Activated T-helper 2 cell treated with anti-CD3 and anti-CD28 coated beads, Interferon-gamma antibody, Interleukin-2, Interleukin-4, amounts not matched to agents 10 μg/mL and 5 μg/mL and 100 μg/mL, durations not matched to agents 14 hours and 24 hours and 36 hours (primary cell): ENCODE data around the gene ALK. TPM values are rescaled to one million over a fixed set of nuclear protein-coding genes. Genes with fewer than 3 reads are reported as not detected.

Experiments
- DNase-seq: peaks from one replicate; pipeline ENCODE4 v3.0.0; 2021; ENCODE audit warnings: low spot score
- H3K27ac Mint-ChIP-seq: one replicate; pipeline ENCODE4 v1.8.0; 2021; ENCODE audit warnings: mixed read lengths
- H3K27me3 Mint-ChIP-seq: one replicate; pipeline ENCODE4 v1.8.0; 2021; ENCODE audit warnings: low read depth, mixed read lengths
- H3K36me3 Mint-ChIP-seq: one replicate; pipeline ENCODE4 v1.8.0; 2021; ENCODE audit warnings: low read depth, mixed read lengths
- H3K4me1 Mint-ChIP-seq: one replicate; pipeline ENCODE4 v1.8.0; 2021; ENCODE audit warnings: low read depth, mixed read lengths
- H3K4me3 Mint-ChIP-seq: one replicate; pipeline ENCODE4 v1.8.0; 2021; ENCODE audit warnings: low read depth, mild to moderate bottlenecking, moderate library complexity, mixed read lengths
- H3K9me3 Mint-ChIP-seq: one replicate; pipeline ENCODE4 v1.8.0; 2021; ENCODE audit warnings: mixed read lengths
- intact Hi-C: fragments of 100-400 bp; cut with micrococcal nuclease; formaldehyde crosslinking; loops from one replicate; pipeline ENCODE4 v1.15.1; 2023
- total RNA-seq: library from RNA; stranded (reverse); gene quantifications from 2 replicates; pipeline ENCODE4 v1.2.3, GENCODE V29; 2022

Gene ALK
- total RNA-seq, 1 donor from 2014 or later, result not detected

DNA sequence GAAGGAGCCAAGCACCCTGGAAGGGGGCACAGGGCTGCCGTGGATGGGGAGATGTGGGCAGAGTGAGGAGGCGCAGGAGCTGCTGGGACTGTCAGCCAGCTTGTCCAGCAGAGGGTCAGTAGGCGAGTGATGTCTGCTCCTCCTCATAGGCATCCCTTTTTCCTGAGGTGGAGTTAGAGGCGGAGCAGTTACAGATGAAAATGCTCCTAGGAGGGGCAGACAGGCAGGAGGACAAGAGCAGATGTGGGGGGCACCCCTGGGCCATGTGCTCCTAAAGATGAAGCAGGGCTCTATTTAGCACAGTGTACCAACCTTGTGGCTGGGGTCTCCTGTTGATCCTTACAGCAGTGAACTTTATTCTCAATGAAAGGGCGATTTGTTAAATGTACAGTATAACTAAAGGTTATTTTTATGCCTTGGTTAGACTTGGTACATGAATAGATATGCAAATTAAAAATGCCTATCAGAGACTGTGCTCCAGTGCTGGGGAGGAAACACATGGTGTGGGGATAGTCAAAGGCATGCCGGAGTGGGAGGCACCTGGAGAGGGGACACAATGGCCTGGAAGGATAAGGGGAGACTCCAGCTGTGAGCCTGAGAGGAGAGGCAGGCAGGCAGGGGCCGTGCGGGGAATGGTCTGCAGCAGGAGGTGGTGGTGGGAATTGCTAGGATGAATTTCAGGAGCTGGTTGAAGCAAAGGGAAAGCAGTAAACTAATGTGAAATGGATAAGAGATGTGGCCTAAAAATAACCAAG, 630.9 kb downstream of the ALK start:
- intact Hi-C loops, result no loop called here
- DNase-seq, result no peak
- no peak overlapping the region for H3K27ac Mint-ChIP-seq
- H3K27me3 Mint-ChIP-seq, result peaks cover 6% of the 10 kb centered on the region
- H3K4me1 Mint-ChIP-seq, result no peaks in the 10 kb centered on the region
- H3K36me3 Mint-ChIP-seq, result no peaks in the 10 kb centered on the region
- H3K4me3 Mint-ChIP-seq, result no peak overlapping the region
- no peaks in the 10 kb centered on the region for H3K9me3 Mint-ChIP-seq

DNA sequence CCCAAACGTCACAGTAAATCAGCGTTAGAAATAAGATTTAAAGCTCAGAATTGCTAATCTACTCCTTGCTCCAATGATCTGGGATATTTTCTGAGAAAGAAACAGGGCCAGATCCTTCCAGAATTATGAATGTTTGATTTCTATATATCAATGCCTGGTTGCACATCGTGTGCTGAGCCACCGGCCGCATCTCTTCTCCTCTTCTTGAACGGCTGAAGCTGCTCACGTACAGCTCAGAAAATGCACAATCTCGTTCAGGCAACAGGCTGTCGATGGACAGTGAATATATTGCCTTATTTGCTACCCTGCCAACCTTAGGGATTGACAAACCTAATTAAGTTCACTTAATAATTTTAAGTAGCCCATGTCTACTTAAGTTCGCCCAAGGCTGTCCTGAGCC, 636.7 kb downstream of the ALK start:
- intact Hi-C loops, result no loop called here
- Mint-ChIP-seq H3K4me1 (no peaks in the 10 kb centered on the region), H3K27ac (no peak overlapping the region), H3K36me3 (no peaks in the 10 kb centered on the region), H3K4me3 (no peak overlapping the region), H3K9me3 (no peaks in the 10 kb centered on the region), H3K27me3 (no peaks in the 10 kb centered on the region)
- DNase-seq, result no peak

DNA sequence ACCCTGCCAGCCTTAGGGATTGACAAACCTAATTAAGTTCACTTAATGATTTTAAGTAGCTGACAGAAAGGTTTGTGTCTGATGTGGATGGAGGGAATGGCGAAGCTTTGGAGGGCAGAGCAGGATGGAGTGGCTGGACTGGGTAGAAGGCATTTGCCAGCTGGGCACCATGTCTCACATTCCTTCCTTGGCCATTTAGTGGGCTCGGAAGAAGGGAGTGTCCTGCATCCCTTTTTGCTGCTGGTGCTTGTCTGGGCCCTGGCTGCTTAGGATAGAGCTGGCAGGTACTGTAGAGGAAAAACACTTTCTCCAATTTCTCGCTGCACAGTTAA, 639.5 kb downstream of the ALK start:
- no peak overlapping the region for H3K27ac Mint-ChIP-seq
- no peak overlapping the region for H3K4me3 Mint-ChIP-seq

DNA sequence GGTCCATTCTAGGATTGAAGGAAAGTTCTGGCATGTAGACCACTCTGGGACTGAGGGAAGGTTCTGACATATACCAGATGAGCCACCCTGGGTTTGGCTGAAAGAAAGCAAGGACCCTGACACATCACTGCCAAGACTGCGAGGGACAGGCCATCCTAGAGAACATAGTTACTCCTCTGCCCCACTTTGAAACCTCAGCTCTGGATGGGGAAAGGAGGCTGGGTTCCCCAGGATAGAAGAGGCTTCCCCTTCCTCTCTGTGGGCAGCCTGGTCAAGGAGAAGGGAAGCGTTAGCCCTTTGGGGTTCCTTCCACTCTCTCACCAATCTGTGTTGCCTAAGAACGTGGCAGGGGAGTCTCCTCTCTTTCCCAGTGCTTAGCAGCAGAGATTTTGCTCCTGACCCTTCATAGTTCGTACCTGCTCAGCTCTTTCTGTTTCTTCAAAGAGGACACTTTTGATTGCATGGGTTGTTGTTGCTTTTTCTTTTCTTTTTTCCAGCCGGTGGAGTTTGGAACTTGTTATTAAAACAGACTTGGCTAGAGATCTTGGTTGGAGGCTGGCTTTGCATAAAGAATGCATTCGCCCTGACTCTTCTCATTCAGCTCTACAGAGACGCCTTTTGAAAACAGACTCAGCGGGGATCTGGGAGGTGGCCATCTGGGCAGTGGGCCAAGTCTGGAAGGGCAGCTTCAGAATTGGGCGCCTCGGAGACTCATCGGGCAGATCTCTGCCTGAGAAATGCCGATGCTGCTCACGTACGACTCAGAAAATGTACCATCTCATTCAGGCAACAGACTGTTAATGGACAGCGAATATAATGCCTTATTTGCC, 640.1 kb downstream of the ALK start:
- Mint-ChIP-seq H3K4me3 (no peak overlapping the region), H3K9me3 (no peaks in the 10 kb centered on the region), H3K36me3 (no peaks in the 10 kb centered on the region), H3K27ac (no peak overlapping the region), H3K4me1 (no peaks in the 10 kb centered on the region), H3K27me3 (peaks cover 1% of the 10 kb centered on the region)
- intact Hi-C loops, result no loop called here
- no peak for DNase-seq

More for the DNA sequence above, 639.5 kb downstream of the ALK start:
- no peaks in the 10 kb centered on the region for H3K36me3 Mint-ChIP-seq
- H3K27me3 Mint-ChIP-seq, result peaks cover under 1% of the 10 kb centered on the region
- H3K4me1 Mint-ChIP-seq, result no peaks in the 10 kb centered on the region
- no peaks in the 10 kb centered on the region for H3K9me3 Mint-ChIP-seq
- intact Hi-C loops, result no loop called here
- no peak for DNase-seq

DNA sequence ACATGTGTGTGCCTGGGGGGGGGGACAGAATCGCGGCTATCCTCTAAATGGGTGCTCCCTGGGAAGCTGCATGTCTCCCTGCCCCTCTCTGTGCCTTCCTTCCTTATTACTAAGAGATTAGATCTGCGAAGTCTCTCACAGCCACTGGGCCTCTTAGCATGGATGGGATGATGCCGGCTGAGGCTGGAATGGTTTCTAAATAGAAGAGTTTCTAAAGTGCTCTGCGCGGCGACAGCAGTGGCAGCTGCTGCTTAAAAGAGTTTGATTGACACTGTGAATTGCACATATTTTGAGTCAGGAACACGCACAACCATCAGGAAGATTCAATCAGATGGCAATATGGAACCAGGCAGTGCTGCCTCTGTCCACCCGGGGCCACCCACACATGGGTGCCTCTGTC, 642.4 kb downstream of the ALK start:
- no peaks in the 10 kb centered on the region for H3K9me3 Mint-ChIP-seq
- H3K4me3 Mint-ChIP-seq, result no peak overlapping the region
- no peaks in the 10 kb centered on the region for H3K4me1 Mint-ChIP-seq
- peaks cover 4% of the 10 kb centered on the region for H3K27me3 Mint-ChIP-seq
- intact Hi-C loops, result no loop called here
- DNase-seq, result no peak
- H3K36me3 Mint-ChIP-seq, result no peaks in the 10 kb centered on the region
- H3K27ac Mint-ChIP-seq, result no peak overlapping the region

DNA sequence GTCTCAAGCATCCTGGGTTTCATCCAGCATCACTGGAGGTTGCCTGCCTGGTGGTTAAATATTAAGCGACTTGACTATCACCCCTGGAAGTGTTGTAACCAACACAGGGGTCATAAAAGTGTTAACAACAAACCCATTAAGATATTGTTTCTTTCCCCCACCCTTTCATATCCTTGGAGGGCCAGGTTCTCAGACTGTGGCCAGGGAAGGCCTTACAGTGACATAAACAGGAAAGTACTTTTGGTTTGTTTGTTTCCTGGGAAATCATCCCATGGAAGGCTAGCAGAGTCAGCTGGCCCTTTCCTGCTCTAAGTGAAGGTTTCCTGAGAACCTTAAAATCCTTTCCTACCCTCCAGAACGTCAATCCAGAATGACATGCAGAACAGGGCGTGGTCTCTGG, 645.2 kb downstream of the ALK start:
- no peak overlapping the region for H3K4me3 Mint-ChIP-seq
- no peaks in the 10 kb centered on the region for H3K4me1 Mint-ChIP-seq
- no peak overlapping the region for H3K27ac Mint-ChIP-seq
- no peak for DNase-seq
- no peaks in the 10 kb centered on the region for H3K36me3 Mint-ChIP-seq
- H3K27me3 Mint-ChIP-seq, result peaks cover 9% of the 10 kb centered on the region
- no peaks in the 10 kb centered on the region for H3K9me3 Mint-ChIP-seq
- intact Hi-C loops, result no loop called here

DNA sequence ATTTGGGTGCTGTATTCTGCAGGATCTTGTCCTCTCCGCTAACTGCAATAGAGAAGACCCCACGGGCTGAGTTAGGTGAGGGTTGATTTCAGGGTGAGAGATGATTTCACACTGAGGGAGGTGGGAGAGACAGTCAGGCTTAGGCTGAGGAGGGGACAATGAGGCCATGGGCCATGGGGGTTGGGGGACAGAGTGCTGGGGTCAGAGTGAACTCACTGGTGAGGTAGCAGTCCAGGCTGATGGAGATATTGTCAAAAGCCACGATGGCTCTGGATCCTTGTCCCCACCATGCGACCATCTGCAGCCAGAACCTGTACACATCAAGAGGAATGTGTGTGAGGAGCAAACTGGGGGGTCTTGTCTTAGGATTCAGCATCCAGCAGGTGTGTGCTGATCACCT, 646.2 kb downstream of the ALK start:
- intact Hi-C loops, result no loop called here
- Mint-ChIP-seq H3K9me3 (no peaks in the 10 kb centered on the region), H3K4me3 (no peak overlapping the region), H3K27ac (no peak overlapping the region), H3K36me3 (no peaks in the 10 kb centered on the region), H3K4me1 (no peaks in the 10 kb centered on the region), H3K27me3 (peaks cover 9% of the 10 kb centered on the region)
- no peak for DNase-seq

DNA sequence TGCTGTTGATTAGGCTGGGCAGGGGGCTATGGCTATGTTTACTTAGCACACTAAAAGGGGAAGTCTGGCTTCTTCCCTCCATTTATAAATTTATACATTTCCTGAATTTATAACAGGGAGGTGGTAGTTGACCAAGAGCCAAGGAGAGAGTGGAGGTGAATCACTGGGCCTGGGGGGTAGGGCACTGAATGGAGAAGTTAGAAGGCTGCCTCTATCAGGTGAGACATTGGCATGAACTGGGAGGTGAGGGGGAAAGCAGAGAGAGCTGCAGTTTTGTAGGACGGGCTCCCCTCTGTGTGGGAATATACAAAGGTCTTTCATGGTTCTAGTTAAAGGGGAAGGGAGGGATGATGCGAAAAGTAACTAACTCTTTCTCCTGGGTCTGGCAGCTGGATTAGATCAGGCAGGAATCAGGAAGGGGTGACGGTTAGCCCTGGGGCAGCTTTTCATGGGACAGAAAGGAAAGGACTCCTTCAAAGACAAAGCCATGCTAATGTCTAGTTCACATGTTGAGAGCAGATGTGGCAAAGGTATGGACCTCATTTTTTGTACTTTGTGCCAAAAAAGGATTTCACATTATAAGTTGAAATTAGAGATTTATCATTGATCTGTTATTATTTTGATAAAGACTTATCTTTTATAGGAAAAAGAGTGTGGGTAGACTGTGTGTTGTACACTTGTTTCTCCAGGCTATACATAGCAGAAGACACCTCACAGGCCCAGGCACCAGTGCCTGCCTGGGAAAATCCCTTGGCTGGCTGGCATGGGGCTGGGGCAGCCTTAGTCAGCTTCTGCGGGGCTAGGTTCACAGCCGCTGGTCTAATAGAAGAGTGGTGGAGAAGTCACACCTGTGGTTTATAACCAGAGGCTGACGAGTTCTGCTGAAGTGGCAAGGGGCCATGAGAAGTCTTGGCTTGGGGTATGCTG, 647.4 kb downstream of the ALK start:
- intact Hi-C loops, result no loop called here

DNA sequence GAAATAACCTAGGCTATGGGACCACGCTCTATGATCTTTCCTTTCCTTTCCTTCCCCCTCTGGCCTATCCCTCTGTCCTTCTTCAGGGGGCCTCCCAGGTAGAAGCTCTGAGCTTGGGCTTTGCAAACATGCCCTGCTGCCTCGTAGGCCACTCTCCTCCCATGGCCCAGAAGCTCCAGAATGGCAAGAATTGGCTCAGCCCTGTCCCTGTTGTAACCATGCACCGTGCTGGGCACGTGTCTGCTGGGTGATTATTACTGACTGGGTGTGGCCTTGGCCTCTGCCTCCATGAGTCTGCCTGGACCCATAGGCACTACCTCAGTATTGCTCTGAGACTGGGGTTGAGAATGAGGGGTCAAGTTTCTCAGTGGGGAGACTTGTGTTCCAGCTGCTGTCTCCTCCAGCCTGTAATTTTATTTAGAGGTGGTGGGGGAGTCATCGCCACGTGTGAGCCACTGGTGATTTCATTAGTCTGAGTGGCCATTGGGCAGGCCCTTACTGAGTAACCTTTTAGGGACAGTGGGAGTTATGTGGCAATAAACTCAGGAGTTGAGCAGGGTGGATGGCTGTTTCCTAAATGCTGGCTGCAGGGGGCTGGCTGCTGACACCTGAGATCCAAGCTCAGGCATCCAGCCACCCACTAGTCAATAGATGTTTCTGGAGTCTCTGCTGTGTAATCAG, 648.2 kb downstream of the ALK start:
- no peak for DNase-seq

More for the DNA sequence above, 647.4 kb downstream of the ALK start:
- Mint-ChIP-seq H3K4me3 (no peak overlapping the region), H3K9me3 (no peaks in the 10 kb centered on the region), H3K27me3 (peaks cover 9% of the 10 kb centered on the region), H3K36me3 (no peaks in the 10 kb centered on the region), H3K27ac (no peak overlapping the region), H3K4me1 (no peaks in the 10 kb centered on the region)
- DNase-seq, result no peak

DNA sequence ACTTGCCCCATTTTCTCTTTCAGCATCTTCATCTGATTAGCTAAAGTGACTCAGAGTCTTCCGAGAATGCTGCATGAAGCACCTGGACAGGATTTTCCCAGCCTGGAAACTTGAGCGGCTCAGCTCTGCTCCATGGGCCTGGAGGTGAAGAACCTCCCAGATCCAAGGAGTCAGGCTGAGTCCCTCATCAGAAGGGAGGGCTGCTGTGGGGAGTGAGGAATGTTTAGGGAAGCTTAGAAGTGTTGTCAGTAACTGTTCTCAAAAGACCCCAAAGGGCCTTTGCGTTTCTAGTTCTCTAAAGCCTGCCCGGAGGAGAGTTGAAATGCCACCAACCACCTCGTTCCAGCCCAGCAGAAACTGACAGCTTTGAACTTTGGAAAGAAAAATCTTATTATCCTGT, 649.1 kb downstream of the ALK start:
- no peak overlapping the region for H3K27ac Mint-ChIP-seq
- H3K4me3 Mint-ChIP-seq, result no peak overlapping the region
- intact Hi-C loops, result no loop called here
- no peaks in the 10 kb centered on the region for H3K4me1 Mint-ChIP-seq
- DNase-seq, result no peak
- no peaks in the 10 kb centered on the region for H3K36me3 Mint-ChIP-seq
- no peaks in the 10 kb centered on the region for H3K9me3 Mint-ChIP-seq
- peaks cover 9% of the 10 kb centered on the region for H3K27me3 Mint-ChIP-seq

More for the DNA sequence above, 648.2 kb downstream of the ALK start:
- Mint-ChIP-seq H3K27ac (no peak overlapping the region), H3K9me3 (no peaks in the 10 kb centered on the region), H3K4me3 (no peak overlapping the region), H3K36me3 (no peaks in the 10 kb centered on the region), H3K27me3 (peaks cover 9% of the 10 kb centered on the region), H3K4me1 (no peaks in the 10 kb centered on the region)
- intact Hi-C loops, result no loop called here

DNA sequence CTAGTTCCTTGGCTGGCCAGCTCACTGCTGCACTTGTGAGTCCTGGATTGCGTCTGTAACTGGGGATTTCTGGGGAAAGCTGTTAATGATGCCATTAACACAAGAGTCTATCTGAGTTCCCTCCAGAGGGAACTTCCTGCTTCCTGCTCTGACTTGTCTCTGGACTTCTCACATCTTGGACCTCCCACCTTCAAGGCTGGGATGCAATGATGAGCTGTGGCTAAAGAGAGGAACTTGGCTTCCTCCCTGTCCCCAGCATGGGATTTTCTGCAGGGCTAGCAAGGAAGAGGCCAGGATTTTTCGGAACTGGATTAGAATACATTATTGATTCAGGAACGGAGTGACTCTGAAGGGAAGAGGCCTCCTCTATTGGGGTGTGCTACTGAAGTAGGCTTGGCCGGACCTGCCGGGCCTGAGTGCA, 650.7 kb downstream of the ALK start:
- no peak overlapping the region for H3K27ac Mint-ChIP-seq
- no peaks in the 10 kb centered on the region for H3K36me3 Mint-ChIP-seq
- no peak overlapping the region for H3K4me3 Mint-ChIP-seq
- no peaks in the 10 kb centered on the region for H3K4me1 Mint-ChIP-seq
- H3K9me3 Mint-ChIP-seq, result no peaks in the 10 kb centered on the region
- peaks cover 9% of the 10 kb centered on the region for H3K27me3 Mint-ChIP-seq
- no peak for DNase-seq
- intact Hi-C loops, result no loop called here

DNA sequence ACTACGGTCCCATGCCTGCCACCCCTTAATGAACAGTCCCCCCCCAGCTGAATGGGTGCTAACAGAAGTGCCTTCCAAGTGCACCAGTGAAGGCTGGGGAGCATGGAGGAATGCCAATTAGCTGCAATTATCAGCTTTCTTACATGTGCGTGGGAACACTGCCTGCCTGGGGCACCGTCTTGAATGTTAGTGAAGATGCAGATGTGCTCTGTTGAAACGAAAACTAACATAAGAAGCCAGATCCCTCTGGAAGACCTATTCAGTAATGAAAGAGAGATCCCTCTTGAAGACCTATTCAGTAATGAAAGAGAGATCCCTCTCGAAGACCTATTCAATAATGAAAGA, 651.6 kb downstream of the ALK start:
- DNase-seq, result no peak
- H3K9me3 Mint-ChIP-seq, result no peaks in the 10 kb centered on the region
- no peak overlapping the region for H3K4me3 Mint-ChIP-seq
- intact Hi-C loops, result no loop called here
- H3K27ac Mint-ChIP-seq, result no peak overlapping the region
- no peaks in the 10 kb centered on the region for H3K36me3 Mint-ChIP-seq
- no peaks in the 10 kb centered on the region for H3K4me1 Mint-ChIP-seq
- peaks cover 9% of the 10 kb centered on the region for H3K27me3 Mint-ChIP-seq
